Activated CD8-positive, alpha-beta memory T cell treated with anti-CD3 and anti-CD28 coated beads, Interleukin-2, amount 50 U/mL, for 24 hours (primary cell): Measurements from ENCODE around the gene LRRC59.
"Not testable (repeated sequence)": the region's sequence is repeated elsewhere in the genome, so short reads cannot be mapped to it uniquely, and the experiment has no call there.

Experiments
- DNase-seq: peaks from one replicate; pipeline ENCODE4 v3.0.0-alpha.2; 2020; ENCODE audit errors: extremely low read depth

The LRRC59 gene

DNA sequence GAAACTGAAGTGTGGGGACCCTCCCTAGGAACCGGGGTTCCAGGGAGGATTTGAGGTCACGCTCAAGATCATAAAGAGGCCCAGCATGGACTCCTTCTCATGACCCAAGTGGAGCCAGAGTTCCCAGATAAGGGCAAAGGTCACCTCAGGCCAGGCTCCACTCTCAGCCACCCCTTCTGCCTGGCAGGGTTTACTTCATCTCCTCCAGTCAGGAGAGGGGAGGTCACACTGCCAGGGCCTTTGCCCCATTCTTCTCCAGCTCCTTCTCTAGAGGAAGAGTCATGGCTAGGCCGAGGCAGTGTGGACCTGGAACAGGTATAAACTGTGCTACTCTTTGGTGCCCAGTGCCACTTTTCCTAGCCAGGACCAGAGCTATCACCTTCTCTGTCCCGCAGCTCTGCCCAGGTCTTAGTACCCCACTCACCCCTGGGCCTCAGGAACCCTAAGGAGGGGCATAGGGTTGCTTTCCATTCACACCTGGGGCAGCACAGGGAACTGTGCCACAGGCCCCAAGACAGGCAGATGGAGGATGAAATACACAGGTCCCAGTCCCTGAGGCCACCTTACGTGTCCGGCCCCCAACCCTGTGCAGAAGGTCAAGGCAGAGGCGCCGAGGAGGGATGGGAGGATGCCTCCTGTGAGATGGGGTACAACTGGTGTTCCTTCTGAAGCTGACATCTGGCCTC is 27.8 kb upstream of the LRRC59 start:
- no peak for DNase-seq

DNA sequence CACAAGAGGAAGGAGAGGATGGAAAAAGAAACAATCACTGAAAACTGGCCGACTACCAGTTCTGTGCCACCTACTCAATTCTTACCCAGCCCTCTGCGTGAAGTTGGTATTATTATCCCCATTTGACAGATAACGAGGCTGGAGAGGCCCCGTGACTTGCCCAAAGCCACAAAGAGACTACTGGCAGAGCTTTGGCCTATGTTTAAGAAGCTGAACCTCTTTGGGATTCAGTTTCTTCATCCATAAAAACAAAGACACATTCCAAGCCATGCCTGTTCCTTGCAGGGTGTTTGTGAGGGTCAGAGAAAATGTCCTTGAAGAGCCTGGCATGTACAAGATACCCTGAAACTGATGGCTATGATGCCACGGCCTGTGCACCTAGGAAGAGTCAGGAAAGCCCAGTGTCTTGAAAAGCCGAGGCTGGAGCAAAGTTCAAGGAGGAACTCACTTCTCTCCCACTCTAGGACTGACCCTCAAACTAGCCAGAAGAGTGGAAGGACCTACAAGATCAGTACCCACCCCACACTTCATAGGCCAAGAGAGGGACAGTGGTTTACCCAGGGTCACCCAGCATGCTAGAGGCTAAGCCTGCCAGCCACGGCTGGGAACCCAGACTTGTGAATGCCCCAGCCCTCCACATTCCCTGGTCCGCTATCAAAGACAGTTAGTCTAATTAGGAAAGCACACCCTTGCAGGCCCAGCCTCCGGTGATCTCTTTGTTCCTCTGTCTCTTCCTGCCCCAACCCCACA is 27.1 kb upstream of the LRRC59 start:
- no peak for DNase-seq

DNA sequence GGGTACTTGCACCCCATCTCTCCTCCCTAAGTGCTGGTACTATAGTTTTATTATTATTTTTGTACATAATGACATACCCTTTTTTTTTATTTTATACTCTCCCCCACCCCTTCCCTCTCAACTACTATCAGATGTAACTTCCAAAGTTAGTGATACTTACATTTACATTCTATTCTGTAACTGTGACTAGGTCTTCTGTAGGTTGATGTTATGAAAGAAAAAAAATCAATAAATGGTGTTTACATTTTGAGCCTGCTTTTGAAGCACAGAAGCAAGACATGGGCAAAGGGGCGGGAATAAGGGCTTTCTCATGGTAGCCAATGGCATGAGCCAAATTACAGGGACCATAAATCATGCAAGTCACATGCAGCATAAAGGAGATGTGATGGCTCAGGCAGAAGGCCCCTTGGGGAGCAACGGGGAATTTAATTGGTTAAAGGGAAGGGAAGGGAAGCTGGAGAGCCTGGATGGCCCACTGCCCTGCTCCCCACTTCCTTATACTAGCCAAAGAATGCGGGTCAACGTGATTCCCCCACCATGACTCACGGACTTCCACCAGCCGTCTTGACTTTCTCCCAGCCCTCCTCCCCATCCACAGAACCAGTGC is 26.3 kb upstream of the LRRC59 start:
- no peak for DNase-seq

DNA sequence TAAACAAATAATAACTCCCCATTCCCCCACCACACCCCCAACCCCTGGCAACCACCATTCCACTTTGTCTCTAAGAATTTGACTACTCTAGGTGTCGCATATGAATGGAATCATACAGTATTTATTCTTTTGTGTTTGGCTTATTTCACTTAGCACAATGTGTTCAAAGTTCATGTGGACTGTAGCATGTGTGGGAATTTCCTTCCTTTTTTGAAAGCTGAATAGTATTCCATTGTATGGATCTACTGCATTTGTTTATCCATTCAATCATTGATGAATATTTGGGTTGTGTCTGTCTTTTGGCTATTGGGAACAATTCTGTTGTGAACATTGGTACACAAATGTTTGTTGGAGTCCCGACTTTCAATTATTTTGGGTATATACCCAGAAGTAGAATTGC is 25.4 kb upstream of the LRRC59 start:
- no peak for DNase-seq

DNA sequence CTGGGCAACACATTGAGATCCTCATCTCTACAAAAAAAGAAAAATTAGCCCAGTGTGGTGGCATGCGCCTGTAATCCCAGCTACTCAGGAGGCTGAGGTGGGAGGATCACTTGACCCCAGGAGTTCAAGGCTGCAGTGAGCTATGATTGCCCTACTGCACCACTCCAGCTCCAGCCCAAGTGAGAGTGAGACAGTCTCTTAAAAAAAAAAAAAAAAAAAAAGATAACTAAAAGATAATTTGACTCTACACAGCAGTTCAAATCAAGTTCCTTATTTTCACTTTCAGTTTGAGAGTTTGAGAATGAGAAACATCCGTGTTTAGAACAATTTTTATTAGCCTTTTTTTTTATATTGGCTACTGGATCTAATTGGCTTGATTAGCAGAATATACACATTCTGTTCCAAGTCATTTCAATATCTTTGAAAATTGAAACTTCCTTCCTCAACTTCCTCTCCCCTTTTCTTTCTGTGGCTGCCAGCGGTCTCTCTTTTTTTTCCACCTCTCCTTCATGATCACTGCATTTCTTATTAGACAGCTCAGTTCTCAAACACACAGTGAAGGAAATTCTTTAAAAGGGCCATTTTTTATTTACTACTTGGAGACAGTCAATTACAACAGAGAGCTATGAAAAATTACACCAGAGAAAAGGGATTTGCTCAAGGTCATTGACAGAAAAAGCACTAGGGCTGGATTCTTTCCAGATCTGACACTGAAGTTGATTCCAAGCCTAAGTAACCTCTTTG is 24.2 kb upstream of the LRRC59 start:
- no peak for DNase-seq

DNA sequence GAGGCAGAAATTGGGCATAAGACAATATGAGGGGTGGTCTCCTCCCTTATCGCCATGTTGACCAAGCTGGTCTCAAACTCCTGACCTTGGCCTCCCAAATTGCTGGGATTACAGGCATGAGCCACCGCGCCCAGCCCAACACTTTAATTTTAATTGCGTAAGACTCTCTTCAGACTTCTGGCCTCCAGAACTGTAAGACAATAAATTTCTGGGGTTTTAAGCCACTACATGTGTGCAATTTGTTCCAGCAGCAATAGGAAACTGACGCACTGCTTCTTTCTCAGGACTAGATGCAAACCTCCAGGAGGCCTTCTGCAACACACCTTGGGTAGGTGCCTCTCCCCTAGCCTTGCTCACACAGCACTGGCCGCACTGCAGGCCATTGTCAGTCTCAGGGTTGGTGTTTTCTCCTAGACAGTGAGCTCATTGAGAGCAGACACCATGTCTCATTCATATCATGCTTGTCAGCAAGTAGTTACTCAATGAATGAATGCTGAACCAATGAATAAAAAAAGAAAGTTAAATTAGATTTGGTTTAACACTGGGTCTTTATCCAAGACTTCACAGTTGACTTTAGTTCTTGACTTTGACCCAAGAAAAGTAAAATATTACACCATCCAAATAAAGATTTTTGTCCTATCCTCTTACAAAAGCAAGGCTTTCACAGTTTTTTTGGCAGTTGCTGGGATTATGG is 23.2 kb upstream of the LRRC59 start:
- DNase-seq = no peak

DNA sequence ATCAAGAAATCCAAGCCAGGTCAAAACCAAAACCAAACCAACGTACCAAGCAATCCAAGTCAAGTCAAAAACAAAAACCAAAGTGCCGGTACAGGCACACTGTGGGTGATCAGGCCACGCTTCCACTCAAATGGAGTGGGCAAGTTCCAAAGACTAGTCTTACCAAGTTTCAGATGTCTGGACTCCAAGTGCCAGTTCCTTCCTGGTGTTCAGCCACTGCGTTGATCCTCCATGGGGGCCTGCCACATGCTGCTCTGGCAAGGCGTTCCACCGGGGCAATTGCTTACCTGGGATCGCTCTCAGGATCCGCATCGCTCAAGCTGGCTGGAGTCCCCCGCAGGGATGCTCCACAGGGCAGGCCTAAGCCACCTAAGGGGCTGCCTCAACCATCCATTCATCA is 22.3 kb upstream of the LRRC59 start:
- not testable (repeated sequence) for DNase-seq

DNA sequence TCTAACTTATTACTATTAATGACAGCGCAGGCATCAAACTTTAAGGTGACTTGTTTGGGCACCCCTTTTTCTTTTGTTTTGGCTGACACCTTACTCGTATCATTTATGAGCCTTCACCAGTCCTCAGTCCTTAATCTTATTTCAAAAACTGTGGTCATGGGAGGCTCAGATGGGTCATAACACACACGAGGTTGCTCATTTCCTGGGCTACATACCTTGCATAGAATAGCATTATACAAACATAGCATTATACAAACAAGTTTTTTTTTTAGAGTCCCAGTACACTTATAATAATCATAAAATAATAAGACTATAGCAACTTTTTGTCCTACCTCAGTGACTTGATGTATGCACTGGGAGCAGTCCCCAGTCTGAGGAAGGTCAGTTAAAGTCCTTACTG is 17.5 kb upstream of the LRRC59 start:
- no peak for DNase-seq

DNA sequence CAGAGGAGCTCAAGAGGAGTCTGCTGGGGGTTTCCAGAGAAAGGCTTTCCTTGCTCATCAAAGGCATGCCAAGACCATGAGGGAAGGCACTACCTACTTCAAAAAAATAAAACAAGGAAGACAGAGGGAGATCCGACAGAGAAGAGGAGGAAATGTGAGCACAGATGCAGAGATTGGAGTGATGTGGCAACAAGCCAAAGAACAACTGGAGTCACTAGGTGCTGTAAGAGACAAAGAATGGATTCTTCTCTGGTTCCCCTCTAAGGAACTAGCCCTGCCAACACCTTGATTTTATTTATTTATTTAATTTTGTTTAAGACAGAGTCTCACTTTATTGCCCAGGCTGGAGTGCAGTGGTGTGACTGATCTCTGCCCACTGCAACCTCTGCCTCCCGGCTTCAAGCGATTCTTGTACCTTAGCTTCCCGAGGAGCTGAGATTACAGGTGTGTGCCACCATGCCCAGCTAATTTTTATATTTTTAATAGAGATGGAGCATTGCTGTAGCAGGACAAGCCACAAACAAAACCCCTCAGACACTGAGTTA is 14.9 kb upstream of the LRRC59 start:
- no peak for DNase-seq

DNA sequence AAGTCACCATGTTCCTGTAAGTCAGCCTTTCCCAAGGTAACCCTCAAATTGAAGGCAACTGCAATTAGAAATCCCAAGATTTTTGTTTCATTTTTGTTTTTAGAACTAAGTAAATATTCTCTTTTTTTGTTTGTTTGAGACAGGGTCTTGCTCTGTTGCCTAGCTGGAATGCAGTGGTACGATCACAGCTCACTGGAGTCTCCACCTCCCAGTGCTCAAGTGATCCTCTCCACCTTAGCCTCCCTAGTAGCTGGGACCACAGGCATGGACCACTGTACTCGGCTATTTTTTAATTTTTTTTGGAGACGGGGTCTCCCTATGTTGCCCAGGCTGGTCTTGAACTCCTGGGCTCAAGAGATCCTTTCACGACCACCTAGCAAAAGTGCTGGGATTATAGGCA is 10.6 kb upstream of the LRRC59 start:
- no peak for DNase-seq

DNA sequence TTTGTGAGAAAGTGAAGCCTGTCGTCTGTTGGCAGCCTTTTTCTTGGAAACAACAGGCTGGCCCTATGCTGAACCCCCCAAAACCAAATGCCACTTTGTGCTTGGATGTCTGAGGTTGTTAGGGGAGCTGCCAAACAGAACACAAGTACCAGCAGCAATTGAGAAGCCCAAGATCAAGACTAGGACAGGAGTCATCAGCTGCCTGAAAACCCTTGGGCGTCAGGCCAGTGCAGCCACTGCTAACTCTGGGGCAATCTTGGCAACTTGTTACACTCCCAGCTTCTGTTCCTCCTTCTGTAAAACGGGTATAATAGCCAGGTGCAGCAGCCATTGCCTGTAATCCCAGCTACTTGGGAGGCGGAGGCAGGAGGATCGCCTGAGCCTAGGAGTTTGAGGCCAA is 9.3 kb upstream of the LRRC59 start:
- no peak for DNase-seq

DNA sequence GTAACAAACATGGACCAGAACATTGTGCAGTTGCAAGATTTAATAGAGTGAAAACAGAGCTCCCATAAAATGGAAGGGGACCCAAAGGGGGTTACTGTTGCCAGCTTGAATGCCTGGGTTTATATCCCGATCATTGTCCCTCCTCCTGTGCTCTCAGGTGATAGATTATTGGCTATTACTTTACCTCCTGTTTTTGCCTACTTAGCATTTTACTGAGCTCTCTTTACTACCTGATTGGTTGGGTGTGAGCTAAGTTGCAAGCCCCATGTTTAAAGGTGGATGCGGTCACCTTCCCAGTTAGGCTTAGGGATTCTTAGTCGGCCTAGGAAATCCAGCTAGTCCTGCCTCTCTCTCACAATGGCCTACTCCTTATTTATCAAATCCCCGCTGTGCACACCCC is 8.0 kb upstream of the LRRC59 start:
- DNase-seq = not testable (repeated sequence)

DNA sequence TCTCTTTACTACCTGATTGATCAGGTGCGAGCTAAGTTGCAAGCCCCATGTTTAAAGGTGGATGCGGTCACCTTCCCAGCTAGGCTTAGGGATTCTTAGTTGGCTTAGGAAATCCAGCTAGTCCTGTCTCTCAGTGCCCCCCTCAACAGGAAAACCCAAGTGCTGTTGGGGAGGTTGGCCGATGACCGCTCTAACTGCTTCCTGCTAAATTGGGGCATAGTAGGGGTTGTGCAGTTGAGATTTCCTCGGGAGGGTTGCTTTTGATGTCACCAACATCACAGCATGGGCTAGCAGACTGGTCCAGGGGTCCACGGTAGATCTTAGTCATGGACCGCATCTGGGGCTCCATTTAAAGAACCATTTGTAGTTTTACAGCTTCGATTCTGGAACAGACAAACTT is 2.3 kb upstream of the LRRC59 start:
- DNase-seq = not testable (repeated sequence)

DNA sequence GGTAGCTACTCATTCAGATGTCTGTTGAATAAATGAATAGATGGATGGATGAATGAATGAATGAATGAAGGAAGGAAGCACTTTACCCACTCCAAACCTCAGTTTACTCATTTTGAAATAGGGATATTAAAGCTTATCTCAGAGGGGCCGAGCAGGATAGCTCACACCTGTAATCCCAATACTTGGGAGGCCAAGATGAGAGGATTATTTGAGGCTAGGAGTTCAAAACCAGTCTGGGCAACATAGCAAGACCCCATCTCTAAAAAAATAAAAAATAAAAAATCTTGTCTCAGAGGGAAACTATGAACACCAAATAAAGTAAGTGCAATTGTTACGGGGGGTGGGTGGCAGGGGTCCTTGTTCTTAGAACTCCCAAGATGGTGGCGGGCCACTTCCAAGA is 1.3 kb upstream of the LRRC59 start:
- DNase-seq = not testable (repeated sequence)

DNA sequence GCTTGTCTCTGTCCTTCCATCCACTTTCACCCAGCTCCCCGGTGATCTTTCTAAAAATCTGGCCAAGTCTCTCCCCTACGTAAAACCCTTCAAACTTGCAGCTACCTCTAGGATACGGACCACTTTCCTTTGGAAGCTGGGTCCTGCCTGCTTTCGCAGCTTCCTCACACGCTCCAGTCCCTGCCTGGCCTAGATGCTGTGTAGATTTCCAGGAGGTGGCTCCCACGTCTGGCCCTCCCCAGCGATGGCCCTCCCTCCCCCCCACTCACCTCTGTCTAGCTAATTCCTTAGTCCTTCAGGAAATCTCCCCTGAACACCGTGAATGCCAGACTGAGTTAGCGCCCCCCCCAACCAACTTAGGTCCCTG is 579 bp upstream of the LRRC59 start:
- no peak for DNase-seq

DNA sequence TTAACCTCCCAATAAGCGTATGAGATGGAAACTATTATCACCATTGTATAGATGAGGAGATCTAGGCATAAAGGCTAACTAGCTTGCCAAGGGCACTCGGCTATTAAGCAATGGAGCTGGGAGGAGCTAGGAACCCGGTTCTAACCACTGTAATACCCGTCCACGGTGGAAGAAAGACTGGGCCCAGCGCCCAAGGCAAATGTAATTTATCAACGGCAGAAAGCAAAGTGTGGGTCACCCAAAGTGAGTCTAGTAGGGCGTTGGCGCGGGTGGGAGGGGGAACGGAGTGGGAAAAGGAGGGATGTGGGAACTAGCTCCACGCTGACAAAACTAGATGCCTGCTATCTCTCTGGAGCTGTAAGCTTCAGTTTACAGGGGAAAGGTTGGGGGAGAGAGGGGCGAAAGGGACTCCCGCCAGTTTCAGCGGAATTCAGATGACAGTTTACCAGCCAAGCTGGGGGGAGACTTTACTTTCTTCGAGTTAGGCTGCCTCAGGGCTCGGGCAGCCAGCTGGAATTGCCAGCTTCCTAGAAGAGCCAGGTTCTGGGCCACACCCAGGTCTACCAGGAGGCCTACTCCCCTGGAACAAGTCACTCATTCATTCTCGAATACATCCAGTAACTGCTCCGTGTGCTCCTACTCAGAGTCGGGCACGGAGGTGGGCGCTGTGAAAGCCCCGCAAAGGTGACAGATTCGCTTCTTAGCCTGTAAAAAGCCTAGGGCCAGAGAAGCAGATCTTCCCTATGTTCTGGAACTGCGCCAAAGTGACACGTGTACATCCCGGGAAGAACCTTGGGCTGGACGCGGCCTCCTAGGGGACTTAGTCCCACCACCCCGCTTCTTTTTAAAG is 837 bp downstream of the LRRC59 start:
- no peak for DNase-seq

DNA sequence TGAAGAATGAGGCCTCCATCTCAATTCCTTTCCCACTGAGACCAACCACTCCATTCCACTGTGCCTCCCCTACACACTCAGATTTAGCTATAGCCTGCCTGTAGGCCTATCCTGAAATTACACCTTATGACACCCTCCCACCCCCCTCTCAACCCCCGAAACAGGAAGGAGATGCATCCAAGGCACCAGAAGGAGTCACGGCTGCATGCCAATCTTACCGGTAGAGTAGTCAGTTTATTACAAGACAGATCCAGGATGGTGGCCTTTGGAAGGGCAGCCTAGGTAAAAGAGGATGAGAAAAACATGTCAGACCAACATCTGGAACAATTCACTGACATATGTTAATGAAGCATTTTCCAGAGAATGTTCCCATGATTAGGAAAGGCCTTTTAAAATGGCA is 2.6 kb downstream of the LRRC59 start:
- no peak for DNase-seq

DNA sequence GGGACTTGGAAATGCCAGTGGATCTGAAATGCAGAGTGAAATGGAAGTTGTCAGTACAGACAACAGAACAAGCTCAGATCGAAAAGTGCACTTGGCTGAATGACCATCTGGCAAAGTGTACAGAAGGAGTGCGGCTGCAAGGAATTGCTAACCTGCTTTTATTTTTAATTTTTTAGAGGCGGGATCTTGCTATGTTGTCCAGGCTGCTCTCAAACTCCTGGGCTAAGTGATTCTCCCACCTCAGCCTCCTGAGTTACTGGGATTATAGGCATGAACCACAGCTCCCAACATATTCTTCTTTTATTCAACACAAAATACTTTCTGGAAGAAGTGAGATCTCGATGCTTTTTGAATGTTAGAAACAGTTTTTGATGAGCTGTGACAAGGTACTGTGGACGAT is 3.6 kb downstream of the LRRC59 start:
- DNase-seq = no peak

DNA sequence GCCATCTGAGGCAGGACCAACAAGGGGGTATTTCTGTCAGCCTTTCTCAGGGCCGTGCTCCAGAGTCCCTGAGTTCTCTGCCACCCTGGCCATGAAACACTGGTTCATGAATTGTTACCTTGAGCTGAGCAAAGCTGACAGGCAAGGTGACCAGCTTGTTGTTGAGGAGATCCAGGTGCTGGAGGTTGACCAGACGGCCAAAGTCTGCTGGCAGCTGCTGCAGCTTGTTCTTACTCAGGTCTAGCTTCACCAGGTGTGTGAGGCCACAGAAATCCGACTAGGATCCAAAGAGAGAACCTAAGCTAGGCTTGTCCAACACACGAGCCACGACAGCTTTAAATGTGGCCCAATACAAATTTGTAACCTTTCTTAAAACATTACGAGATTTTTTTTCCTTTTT is 4.7 kb downstream of the LRRC59 start:
- DNase-seq = no peak

DNA sequence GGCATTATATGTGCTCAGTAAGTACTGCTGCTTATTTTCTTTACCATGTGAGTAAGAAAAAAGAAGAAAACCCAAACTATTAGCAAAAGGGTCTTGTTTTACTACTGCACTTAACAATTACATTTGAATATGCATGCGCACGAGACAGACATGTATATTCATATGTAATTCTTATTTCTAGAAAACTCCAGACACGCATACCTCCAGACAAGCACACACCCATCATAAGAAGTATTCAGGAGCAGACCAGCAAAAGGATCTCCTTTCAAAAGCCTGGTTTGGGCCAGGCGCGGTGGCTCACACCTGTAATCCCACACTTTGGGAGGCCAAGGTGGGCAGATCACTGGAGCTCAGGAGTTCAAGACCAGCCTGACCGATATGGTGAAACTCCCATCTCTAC is 7.8 kb downstream of the LRRC59 start:
- no peak for DNase-seq

DNA sequence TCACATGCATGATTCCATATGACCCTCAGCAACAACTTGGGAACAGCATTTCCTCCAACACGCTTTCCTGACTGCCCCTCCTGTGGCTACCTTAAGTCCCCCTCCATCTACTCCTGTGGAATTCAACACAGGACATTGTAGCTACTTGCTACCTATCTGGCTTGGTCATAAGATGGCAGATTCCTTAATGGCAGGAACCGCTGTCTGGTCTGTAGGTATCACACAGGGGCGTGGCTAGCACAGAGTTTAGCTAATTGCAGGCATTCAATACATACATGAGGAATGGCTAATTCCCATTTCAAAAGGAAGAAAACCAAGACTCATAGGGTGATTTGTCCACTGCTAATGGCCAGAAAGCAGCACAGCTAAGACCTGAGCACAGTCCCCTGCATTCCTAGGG is 8.6 kb downstream of the LRRC59 start:
- no peak for DNase-seq
